Keratinocyte (primary cell): ENCODE data around the gene TNIK. TPM values are rescaled to one million over a fixed set of nuclear protein-coding genes. Genes with fewer than 3 reads are reported as not detected.
A peak's percentile ranks its signal among the peaks of the same experiment; 100 is the strongest.

Experiments
- DNase-seq: peaks from one replicate; pipeline ENCODE4 v3.0.0-alpha.2; 2011; ENCODE audit warnings: low read depth, missing footprints, low spot score
- FAIRE-seq: peaks from 2 replicates; lab custom pipeline; 2011; peaks lifted over from hg19 to GRCh38; lab: Jason Lieb, UNC
- H2AFZ ChIP-seq: 2 replicates; pipeline ENCODE4 v1.6.0; 2012; ENCODE audit warnings: low read length, control low read depth, inconsistent platforms; ENCODE audit not compliant: control insufficient read depth
- H3K27ac ChIP-seq: 2 replicates; pipeline ENCODE4 v1.5.1; 2011; ENCODE audit warnings: low read length; ENCODE audit not compliant: control insufficient read depth, insufficient read depth
- H3K27me3 ChIP-seq: 3 replicates; pipeline ENCODE4 v1.6.0; 2011; ENCODE audit warnings: low read length; ENCODE audit not compliant: control insufficient read depth, insufficient read depth; ENCODE audit errors: extremely low read depth
- H3K36me3 ChIP-seq, 2 experiments: 2 replicates in 1 of 2; 3 replicates in 1 of 2; pipeline ENCODE4 v1.5.1; 2011; ENCODE audit warnings: low read length in 2 of 2, mild to moderate bottlenecking in 1 of 2; ENCODE audit not compliant: control insufficient read depth in 2 of 2, insufficient read depth in 2 of 2; ENCODE audit errors: extremely low read depth in 1 of 2
- H3K4me1 ChIP-seq: 3 replicates; pipeline ENCODE4 v1.5.1; 2011; ENCODE audit warnings: low read length; ENCODE audit not compliant: control insufficient read depth, insufficient read depth; ENCODE audit errors: extremely low read depth
- H3K4me2 ChIP-seq: 3 replicates; pipeline ENCODE4 v1.6.0; 2011; ENCODE audit warnings: low read depth, low read length; ENCODE audit not compliant: control insufficient read depth, insufficient read depth; ENCODE audit errors: extremely low read depth
- H3K4me3 ChIP-seq, 3 experiments: fragments of 200-600 bp in 1 of 3; sonication (generic) in 1 of 3; 2 replicates in 2 of 3; 3 replicates in 1 of 3; pipeline ENCODE4 v1.5.1; 2011 to 2016; ENCODE audit warnings: low read length in 3 of 3, mild to moderate bottlenecking in 3 of 3, control low read depth in 2 of 3, inconsistent platforms in 1 of 3, low read depth in 1 of 3, mixed read lengths in 1 of 3, mixed run types in 1 of 3, moderate library complexity in 1 of 3; ENCODE audit not compliant: control insufficient read depth in 2 of 3, insufficient read depth in 2 of 3; ENCODE audit errors: extremely low read depth in 1 of 3
- H3K79me2 ChIP-seq: 2 replicates; pipeline ENCODE4 v1.6.0; 2012; ENCODE audit warnings: low read length; ENCODE audit not compliant: control insufficient read depth, insufficient read depth
- H3K9ac ChIP-seq: 3 replicates; pipeline ENCODE4 v1.6.0; 2011; ENCODE audit warnings: low read length; ENCODE audit not compliant: control insufficient read depth, insufficient read depth; ENCODE audit errors: extremely low read depth
- H3K9me1 ChIP-seq: 3 replicates; pipeline ENCODE4 v1.6.0; 2011; ENCODE audit warnings: low read length; ENCODE audit not compliant: control insufficient read depth, insufficient read depth; ENCODE audit errors: extremely low read depth
- H3K9me3 ChIP-seq: 2 replicates; pipeline ENCODE4 v1.5.1; 2012; ENCODE audit warnings: low read depth, low read length; ENCODE audit not compliant: control insufficient read depth
- H4K20me1 ChIP-seq: 3 replicates; pipeline ENCODE4 v1.6.0; 2011; ENCODE audit warnings: low read length; ENCODE audit not compliant: control insufficient read depth, insufficient read depth; ENCODE audit errors: extremely low read depth
- EZH2 ChIP-seq: IDR thresholded peaks from one replicate; pipeline ENCODE4 v1.6.1; 2012; ENCODE audit warnings: inconsistent platforms, mild to moderate bottlenecking, low read length, moderate library complexity
- dilution Hi-C: fragments of 300-500 bp; cut with MboI; formaldehyde crosslinking; loops from one replicate; pipeline ENCODE4 v1.7.0; 2020; ENCODE audit warnings: low sequenced_read_pairs; ENCODE audit not compliant: extremely low pct_ligation_motif_present
- polyA plus RNA-seq, 5 experiments: library from polyadenylated mRNA; depleted of rRNA in 3 of 5; stranded (reverse) in 3 of 5; stranded (forward) in 1 of 5; unstranded in 1 of 5; fragments of >200 nt; gene quantifications; 1 replicate in 1 of 5; 2 replicates in 3 of 5; 3 replicates in 1 of 5; pipeline versions ENCODE4 v1.2.1 to v1.2.3, GENCODE V29; 2011 to 2012; ENCODE audit warnings: missing spikeins in 2 of 5, low read depth in 1 of 5, low replicate concordance in 1 of 5
- TF ChIP-seq, protein P1 (sequence below), 3 experiments: IDR thresholded peaks in 1 of 3; conservative IDR thresholded peaks in 1 of 3; optimal IDR thresholded peaks in 1 of 3; 2 replicates in 2 of 3; 3 replicates in 1 of 3; pipeline versions ENCODE3 to v1.5.1; 2011; ENCODE audit warnings: low read length in 3 of 3, mild to moderate bottlenecking in 3 of 3, moderate library complexity in 2 of 3, control low read depth in 1 of 3, inconsistent platforms in 1 of 3; ENCODE audit not compliant: insufficient read depth in 2 of 3; ENCODE audit errors: extremely low read depth in 1 of 3

Gene TNIK
- polyA plus RNA-seq, 1 donor (not counting 4 experiments of a cell fraction or from before 2014, with no cell fraction given) = 4.4 TPM

DNA sequence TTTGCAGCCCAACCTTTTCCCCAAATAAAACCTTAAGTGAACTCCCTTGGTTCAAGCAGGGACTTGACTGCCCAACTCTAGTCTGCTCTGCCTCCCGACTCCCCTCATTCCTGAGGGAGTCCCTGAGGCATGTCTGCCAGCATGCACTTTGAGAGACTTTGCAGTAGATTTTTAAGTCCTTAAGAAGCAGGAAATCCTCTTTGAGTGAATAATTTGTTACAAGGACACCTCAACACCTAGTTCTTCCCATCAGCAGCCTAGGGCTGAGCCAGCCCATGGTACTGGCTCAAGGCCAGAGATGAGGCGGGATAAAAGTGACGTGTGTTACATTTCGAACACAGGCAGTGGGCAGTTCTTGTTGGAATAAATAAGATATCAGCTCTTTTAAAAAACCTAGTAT, 229.3 kb downstream of the TNIK start:
- DNase-seq (peak; percentile 56), FAIRE-seq (peak; percentile 76)
- Histone ChIP-seq H2AFZ (no peak overlapping the region), H3K79me2 (no peaks in the 10 kb centered on the region), H3K4me1 (peaks cover 13% of the 10 kb centered on the region), H4K20me1 (no peaks in the 10 kb centered on the region), H3K4me2 (peak overlapping the region; percentile 52), H3K9me3 (no peaks in the 10 kb centered on the region), H3K9ac (no peak overlapping the region), H3K27me3 (no peaks in the 10 kb centered on the region), H3K4me3 (no peak overlapping the region), H3K36me3 (no peaks in the 10 kb centered on the region), H3K9me1 (no peaks in the 10 kb centered on the region), H3K27ac (no peak overlapping the region)
- dilution Hi-C loops = no loop called here
- TF ChIP-seq, protein P1, sequence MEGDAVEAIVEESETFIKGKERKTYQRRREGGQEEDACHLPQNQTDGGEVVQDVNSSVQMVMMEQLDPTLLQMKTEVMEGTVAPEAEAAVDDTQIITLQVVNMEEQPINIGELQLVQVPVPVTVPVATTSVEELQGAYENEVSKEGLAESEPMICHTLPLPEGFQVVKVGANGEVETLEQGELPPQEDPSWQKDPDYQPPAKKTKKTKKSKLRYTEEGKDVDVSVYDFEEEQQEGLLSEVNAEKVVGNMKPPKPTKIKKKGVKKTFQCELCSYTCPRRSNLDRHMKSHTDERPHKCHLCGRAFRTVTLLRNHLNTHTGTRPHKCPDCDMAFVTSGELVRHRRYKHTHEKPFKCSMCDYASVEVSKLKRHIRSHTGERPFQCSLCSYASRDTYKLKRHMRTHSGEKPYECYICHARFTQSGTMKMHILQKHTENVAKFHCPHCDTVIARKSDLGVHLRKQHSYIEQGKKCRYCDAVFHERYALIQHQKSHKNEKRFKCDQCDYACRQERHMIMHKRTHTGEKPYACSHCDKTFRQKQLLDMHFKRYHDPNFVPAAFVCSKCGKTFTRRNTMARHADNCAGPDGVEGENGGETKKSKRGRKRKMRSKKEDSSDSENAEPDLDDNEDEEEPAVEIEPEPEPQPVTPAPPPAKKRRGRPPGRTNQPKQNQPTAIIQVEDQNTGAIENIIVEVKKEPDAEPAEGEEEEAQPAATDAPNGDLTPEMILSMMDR (optimal IDR thresholded peaks at IDR 0.05 in 1 of 3, IDR thresholded peaks at IDR 0.05 in 1 of 3, conservative IDR thresholded peaks at IDR 0.05 in 1 of 3; ENCODE audit: extremely low read depth in 1 of 3, insufficient read depth in 2 of 3, low read length in 3 of 3) = no peak
- TF ChIP-seq EZH2 = no peak

DNA sequence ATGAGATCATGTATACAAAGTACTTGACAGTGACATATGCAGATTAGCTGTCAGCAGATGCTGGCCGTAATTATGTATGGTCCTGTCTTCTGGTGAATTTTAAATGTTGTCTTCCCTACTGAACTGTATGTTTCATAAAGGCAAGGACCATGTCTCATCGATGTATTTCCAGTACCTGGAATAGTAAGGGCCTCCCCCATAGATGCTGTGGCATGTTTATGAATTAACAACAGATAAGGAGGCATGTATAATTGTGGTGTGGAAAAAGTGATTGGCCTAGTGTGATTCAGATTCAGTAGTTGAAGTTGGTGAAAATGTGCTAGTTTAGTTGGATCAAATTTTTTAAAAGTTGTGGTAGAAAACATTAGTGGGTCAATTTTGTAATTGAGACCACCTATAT, 231.0 kb downstream of the TNIK start:
- no peak overlapping the region for H3K4me2 ChIP-seq
- no peak overlapping the region for H3K9ac ChIP-seq
- DNase-seq (no peak), FAIRE-seq (peak; percentile 48)
- dilution Hi-C loops = no loop called here
- H3K9me1 ChIP-seq = no peaks in the 10 kb centered on the region
- H3K4me3 ChIP-seq = no peak overlapping the region
- no peaks in the 10 kb centered on the region for H4K20me1 ChIP-seq
- peaks cover 13% of the 10 kb centered on the region for H3K4me1 ChIP-seq
- H2AFZ ChIP-seq = no peak overlapping the region
- no peaks in the 10 kb centered on the region for H3K27me3 ChIP-seq
- H3K79me2 ChIP-seq = no peaks in the 10 kb centered on the region
- no peak overlapping the region for H3K27ac ChIP-seq
- peaks cover 0 to 2% of the 10 kb centered on the region in 2 experiments for H3K36me3 ChIP-seq
- H3K9me3 ChIP-seq = no peaks in the 10 kb centered on the region
- TF ChIP-seq EZH2 = no peak
- TF ChIP-seq, protein P1 (optimal IDR thresholded peaks at IDR 0.05 in 1 of 3, IDR thresholded peaks at IDR 0.05 in 1 of 3, conservative IDR thresholded peaks at IDR 0.05 in 1 of 3; ENCODE audit: extremely low read depth in 1 of 3, insufficient read depth in 2 of 3, low read length in 3 of 3) = no peak
